NCI-H1930 (cell line): Measurements from ENCODE around the gene TSPAN7.

ENCODE experiments used
- DNase-seq, 2 experiments: peaks; one replicate each; lab custom pipeline; 2025; lab: John Stamatoyannopoulos, UW

TSPAN7 gene

DNA sequence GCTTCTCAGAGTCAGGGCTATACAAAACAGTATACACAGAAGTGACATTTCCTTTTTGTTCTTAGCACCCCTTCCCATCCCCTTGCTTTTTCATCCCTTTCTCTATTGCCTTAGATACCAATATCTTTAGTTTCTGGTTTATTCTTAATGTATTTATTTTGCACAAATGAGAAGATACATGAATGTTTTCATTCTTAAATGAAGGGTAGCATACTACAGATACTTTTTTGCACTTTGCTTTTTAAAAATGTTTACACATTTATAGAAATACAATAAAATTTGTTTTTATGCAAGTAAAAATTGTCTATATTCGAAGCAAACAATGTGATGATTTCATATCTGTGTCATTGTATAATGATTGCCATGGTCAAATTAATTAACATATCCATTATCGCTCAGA, 33.1 kb downstream of the TSPAN7 start:
- no peak for DNase-seq

DNA sequence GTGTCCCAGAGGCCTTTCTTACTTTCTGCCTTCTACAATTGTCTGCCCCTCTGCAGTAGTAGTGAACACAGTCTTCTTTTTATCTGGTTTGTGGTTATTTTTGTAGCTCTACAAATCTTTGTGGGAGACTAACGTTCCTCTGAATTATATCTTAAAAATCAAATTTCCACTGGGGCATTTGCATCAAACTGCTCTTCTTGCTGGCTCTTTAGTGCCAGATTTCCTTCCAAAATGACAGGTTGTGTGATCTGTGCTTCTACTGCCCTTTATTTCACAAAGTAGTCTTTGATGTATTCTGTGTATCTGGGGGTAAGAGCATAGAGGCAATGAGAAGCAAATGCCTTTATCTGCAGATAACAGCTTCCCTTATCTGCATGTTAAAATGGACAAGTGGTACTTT, 34.5 kb downstream of the TSPAN7 start:
- no peak for DNase-seq

DNA sequence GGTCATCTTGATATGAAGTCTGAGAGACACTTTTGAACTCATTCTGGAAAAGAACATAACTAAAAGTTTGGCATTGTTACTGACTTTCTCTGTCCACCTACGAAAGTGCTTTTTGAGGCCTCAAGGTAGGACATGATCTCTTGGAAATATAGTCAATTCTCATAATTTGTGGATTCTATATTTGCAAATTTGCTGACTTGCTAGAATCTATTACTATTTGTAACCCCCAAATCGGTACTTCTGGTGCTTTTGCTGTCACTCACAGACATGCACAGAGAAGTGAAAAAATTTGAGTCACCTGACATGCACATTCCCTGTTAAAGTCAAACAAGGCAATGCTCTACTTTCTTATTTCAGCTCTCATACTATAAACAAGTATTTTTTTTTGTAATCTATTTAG, 35.6 kb downstream of the TSPAN7 start:
- DNase-seq = no peak

DNA sequence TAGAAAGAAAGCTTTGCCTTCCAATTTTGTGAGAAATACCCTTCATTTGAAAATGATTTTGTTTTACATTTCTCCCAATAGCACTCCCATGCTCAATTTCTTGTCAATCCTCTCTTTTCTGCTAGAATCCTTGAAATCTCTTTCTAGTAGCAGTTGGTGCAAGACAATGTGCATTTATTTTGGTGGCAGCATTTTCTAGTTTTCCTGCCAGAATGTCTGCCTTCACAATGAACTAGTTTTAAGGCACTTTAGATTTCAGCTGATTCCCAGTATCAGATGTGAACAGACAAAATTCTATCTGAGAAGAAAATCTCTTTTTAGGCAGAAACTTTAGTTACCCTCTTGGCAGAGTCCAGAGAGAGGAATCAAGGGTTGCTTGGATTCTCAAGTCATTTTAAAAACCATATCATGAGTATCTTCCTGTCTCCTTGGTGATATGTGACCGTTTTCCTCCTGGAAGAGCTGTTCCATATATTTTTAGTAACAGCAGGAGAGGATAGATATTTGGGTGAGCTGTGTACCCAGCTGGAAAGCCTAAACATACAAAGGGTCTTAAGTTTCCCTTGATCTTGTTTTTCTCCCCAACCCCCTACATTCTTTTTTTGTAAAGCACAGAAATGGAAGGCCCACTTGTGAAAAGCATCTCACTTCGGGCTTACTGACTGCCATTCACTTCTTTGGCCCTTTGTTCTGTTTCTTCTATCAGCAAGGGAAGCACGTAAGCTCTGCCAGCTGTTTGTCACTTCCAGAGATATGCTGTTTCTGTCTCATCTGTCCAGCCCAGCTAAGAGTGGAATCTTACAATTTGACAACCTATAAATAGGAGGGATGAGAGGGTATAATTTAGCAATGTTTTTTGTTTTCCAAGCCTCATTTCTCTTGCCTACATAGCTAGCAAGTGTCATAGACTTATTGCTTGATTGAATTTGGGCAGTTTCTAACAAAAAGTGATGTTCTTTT, 38.7 kb downstream of the TSPAN7 start:
- no peak for DNase-seq

DNA sequence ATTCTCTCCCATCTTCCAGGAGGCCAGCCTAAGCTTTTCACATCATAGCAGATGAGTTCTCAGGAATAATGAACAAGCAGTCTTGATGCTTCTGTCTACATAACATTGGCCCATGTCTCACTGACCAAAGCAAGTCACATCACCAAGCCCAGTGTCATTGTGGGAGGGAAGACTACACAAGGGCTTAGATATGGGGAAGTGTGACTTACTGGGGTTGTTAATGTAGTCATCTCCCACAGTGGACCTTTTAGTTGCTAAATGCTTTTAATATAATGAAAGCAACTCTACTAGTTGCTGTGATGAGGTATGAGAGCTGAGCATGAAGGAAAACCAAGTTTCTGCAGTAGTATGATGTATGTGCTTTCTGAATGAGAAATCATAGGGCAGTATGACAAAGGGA, 40.5 kb downstream of the TSPAN7 start:
- no peak for DNase-seq

DNA sequence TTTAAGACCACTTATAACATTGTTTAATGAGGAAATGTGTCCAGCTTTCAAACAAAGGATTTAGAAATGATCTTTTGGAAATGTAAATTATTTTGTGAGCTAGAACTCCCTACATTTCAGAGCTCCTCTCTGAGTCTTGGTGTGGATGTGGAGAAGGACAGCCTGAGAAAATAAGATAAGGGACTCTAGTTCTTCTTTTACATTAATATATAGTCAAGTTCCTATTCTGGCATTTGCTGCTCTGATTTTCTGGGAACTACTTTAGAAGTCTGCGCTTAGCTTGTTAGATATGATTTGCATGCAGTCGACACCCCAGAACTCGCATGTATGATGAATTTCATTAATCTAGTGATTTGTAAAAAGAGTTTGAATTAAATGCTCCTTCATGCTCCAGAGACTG, 45.5 kb downstream of the TSPAN7 start:
- no peak for DNase-seq

DNA sequence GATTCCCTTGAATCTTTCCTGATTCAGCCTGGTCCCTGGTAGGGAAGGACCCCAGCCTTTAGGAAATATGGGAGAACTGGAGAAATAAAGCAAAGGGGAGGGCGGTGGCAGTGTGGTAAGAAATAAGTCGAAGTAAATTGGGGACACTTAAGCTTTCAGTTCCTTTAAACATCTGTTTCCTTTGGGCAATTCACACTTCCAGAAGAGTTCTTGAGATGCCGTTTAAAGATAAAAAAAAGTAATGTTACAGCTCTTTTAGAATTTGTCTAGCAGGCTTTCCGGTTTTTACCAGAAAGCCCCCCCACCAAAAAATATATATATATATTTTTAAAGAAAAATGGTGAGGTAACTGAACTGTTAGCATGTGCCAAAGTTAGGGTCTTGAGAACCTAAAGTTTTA, 46.6 kb downstream of the TSPAN7 start:
- no peak for DNase-seq

DNA sequence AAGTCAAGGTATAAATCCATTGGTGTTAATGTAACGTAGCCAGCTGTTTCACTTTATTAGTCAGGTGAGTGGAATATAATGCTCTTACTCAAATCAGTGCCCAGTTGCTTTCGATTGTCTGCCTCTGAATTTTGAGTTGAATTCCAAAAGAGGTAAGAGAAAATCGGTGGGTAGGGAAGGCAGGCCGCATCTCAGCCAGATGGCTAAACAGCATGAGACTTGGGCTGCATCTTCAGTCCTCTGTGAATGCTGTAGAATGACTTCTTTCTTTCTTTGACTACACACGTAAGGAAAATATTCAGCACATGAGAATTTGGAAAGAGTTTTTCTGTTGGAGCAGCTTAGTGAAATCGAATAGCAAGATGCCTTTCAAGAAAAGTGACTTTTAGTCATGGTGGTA, 49.5 kb downstream of the TSPAN7 start:
- no peak for DNase-seq

DNA sequence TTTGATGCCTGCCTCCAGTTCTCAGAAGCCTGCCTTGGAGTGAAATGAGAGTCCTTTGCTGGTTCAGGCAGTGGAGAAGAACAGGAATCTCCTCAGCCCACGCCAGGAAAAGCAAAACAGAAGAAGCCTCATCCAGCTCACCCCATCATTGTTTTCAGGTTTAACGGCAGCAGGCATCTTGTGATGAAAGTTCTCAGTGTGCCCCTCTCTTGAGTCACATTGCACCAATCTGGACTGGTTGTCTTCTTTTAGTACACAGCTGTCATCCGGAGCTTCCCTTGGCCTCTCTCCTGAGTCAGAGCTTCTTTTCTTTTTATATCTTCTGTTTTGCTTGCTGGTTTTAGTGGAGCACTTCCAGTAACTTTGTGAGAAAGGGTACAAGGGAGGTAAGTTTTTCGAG, 50.9 kb downstream of the TSPAN7 start:
- no peak for DNase-seq

DNA sequence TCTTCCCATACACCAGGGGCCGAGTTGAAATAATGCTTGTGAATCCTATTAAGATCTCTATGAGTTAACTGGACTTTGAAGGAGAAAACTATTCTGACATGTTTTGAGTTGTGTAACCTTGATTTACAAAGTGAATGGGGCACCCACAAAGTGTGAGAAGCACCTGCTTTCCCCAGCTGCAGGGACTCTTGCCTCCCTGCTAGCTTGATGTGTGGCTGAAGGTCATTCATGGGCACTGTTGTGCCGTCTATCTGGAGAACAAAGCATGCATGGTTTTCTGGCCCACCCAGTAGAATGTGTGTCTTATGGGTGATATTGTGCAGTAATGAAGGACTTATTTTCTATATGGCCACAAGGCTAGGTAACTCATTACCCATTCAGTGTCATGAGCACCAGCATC, 53.1 kb downstream of the TSPAN7 start:
- no peak for DNase-seq

DNA sequence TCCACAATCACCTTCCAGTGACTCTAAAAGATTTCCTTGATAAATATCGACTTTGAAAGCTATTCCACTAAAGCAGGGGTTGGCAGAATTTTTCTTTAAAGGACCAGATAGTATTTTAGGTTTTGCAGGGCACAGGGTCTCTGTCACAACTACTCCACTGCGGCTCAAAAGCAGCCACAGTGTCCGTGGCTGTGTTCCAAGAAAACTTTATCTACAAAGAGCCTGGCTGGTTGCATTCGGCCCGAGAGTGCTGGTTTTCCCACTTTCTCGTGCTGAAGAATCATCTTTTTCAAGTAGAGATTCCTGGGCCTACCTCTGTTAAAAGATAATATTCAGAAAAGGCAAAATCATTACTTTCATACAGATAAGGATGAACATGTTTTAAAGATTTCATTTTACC, 55.6 kb downstream of the TSPAN7 start:
- DNase-seq = no peak

DNA sequence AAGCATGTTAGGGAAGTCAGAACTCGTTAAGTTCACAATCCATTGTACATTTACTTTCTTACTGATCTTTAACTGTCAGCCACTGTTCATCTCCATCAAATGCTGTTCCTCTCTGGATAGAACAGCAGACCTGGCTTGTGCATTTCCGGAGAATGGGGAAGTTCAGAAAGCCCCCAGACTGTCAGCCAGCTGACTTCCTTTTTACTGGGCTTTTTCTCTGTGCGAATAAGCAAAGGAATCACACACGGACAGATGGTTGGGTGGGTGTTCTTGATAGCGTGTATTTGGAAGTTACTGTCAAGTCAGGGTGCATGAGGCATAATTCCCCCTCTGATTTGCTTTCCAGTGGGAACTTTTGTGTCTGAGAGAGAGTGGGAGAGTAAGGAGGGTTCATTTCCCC, 56.8 kb downstream of the TSPAN7 start:
- no peak for DNase-seq

DNA sequence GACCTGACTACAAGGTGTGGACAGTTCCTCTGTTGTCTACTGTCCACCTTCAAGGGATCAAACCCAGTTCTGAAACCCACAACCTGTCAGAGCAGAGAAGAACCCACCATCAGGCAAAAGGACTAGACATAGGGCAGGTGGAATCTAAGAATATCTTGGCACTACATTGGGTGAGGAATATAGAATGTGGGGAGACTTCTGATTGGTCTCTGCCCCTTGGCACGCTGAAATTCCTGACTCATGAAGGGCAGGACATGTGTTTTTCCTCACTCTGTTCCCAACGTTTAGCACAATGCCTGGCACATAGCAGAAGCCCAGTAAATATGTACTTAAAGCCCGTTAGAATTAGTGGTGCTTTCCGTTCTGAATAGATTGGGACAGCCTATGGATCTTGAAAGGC, 59.3 kb downstream of the TSPAN7 start:
- no peak for DNase-seq

DNA sequence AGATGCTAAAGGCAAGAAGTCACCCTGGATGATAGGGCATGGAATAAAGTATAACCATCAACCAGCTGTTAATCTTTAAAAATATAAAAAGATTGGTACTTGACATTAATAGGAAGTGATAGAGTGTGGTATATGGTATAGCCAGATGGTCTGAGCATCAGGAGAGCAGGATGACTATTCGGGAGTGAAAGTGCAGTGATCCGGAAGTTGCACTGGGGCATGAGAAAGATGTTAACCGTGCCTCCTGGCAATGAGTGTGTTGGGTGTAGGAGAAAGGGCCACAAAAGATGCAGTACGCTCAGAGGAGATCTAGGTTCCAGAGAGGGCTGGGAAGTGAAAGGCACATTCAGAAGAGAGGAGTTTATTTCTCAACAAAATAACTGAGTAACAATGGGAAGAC, 65.0 kb downstream of the TSPAN7 start:
- no peak for DNase-seq

DNA sequence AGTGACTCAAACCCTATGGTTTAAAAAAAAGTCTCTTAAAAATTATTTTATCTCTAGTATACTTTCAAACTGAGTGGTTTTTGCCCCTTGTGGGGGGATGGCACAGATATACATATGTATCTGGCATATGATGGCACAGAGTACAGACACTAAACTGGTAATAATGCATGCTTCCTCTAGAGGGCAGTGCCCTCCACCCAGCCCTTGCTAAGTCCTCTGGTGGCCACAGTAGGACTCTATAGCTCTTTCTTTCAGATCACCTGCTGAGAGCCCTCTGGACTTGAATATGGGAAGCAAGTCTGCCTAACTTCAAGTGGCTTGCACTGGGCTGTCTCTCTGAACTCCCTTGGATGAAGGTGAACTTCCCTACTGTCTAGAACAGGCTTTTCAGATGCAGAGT, 66.3 kb downstream of the TSPAN7 start:
- no peak for DNase-seq

DNA sequence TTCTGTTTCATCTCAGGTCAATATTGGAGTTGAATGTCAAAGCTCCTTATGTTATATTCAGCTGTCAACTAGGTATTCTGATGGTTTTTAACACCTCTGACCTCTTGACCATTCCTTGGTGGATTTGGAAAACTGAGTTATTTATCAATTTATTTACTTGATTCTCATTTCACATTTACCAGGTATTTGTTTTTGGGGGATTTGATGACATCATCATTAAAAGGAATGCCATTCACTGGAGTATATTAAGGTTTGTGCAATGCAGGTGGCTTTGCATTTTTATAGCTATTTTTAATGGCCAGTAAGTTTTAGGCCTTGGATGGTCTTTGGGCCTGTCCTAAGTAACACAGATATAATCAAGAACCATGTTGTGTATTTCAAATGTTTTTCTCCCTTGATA, 67.2 kb downstream of the TSPAN7 start:
- no peak for DNase-seq

DNA sequence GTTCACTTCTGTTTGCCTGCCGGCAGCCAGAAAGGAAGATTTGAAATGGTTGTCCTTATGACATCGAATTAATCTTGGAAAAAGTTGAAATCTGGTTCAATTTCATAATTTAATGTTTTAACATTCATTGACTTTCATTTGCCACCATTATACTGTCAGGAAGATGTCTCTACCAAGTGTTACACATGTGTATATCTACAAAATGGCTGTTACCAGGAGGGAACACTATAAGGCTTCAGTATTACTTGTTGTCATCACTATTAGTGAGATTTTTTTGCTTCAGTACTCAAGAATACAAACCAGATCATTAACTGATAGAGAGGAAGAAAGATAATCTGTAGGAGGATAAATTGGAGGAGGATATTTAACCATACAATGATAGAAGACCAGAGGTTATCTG, 71.2 kb downstream of the TSPAN7 start:
- DNase-seq = no peak

DNA sequence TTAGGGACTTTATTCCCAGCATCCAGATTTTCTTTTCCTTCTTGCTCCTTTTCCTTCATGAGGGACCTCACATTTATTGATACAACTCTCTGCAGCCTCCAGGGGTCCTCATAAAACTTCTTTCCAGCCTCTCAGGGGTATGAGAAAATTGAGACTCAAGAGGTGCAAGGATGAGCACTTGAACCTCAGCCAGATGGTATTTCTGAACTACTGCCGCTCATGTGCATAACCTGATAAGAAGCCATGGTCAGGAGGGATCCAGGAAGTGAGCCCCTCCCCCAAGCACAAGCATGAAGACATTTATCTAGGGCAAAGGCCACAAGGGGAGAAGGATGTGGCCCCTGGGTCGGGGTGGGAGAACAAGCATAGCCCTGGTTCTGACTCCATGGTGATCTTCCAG, 73.3 kb downstream of the TSPAN7 start:
- no peak for DNase-seq

DNA sequence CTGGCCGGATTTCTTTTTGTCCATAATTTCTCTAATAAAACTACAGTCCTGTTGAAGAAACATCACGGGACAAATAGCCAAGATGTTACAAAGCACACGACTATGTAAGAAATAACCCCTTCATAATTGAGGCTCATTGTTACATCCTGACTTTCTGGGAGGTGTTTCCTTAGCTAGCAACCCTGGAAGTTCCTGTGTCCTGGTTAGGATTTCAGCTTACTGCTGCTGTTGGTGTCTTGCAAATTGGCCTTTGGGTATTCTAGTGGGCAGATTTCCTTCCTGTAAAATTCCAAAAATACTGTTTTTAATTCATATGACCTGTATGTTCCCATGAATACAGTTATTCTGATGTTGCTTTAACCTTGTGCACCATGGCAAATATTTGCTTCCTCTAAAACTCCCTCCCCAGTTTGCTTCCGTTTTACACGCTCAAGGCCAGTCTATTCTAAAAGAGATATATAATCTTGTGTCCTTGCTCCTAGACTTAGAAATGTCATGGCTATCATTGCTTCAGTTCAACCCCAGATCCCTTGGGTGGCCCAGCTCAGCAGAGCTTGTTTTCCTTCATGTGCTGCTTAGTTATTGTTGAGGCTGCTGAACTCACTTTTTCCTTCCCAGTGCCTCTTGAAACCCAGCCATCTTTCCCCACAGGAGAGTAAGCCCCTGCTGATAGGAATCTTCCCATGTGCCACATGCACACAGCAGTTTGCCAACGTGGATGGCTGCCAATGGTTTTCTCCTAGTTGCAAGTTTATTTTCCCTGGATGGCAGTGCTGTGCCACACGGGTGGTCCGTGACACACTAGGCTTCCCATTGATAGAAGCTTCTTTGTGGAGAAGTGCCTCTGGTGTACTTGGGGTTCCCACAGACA, 75.8 kb downstream of the TSPAN7 start:
- DNase-seq = no peak

DNA sequence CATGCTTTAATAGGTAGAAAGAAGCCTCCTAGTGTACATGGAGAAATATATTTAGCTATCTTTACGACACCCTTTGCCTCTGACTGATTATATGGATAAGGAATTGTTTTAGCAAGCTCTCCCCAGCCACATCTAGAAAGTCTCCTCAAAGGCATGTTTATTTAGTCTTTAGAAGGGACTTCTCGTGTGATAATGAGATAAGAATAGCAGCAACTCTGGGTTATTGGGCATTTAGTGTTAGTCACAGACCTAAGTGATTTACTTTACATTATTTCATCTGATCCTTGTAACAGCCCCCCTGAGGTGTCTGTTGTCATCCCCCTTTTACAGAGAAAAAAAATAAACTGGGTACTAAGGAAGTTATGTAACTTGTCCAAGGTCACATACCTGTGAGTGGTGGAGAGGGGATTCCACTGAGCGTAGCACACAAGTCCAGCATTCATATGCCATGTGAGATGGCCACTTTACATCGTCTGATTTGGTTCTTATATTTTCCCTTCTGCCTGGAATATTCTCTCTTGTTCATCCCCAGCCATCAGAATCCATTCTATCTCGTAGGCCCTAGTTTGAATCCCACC, 77.7 kb downstream of the TSPAN7 start:
- DNase-seq = no peak

DNA sequence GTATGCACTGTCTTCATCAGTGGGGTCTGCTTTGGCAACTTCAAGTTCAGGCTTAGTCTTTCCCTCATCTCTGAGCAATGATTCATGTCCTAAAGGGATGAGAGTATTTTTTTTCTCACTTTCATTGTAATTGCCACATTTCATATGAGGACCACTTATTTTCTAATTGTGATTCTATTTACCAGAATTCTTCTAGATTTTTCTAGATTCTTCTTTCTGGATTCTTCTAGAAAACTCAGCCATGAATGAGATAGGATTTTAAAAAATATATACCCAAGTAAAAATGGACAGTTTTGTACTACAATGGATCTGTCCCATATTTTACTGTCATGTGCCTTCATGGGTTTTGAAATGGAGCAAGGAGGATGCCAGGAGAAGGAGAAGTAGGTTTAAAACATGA, 78.4 kb downstream of the TSPAN7 start:
- no peak for DNase-seq

DNA sequence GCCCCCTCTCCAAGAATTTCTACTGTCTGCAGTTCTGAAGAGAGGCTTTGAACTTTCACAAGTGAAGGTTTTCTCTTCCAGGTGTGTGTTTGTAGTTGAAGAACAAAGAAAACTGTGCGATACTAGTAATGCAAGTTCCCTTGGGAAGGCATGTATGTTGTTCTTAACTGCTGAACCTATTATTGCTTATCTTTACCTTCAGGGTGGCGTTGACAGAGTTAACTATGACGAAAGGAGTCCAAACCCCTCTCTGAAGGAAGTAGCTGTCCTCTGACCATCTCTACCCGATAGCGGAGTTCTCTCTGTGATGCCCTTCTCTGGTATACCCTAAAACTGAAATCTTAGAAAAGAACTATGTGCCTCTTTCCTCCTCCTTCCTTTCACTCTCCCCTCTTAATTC, 79.9 kb downstream of the TSPAN7 start:
- no peak for DNase-seq

DNA sequence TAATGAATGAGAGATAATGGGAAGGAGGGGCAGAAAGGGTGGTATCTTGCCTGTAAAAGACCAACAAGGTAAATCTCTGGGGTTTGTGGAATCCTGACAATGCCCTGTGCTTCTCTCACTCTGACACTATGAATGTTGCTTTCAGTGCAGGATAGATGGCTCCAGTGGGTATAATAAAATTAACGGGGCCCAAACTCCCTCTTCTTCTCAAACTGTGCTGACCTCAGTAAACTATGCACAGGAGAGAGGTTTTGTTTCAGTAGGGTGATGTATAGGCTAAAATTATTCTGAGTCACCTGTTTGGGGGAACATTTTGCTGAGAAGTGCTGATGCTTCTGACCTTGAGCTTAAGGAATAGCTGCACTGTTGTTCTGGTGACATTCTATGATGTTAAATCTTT, 82.6 kb downstream of the TSPAN7 start:
- DNase-seq = no peak
